Fibroblast of skin of left biceps (primary cell): ENCODE measurements around the gene MPC2.
"Not testable (repeated sequence)": the region's sequence is repeated elsewhere in the genome, so short reads cannot be mapped to it uniquely, and the experiment has no call there.

ENCODE experiments used
- DNase-seq, 2 experiments: peaks; one replicate each; pipeline ENCODE4 v3.0.0-alpha.2; 2013; ENCODE audit warnings: low read depth in 2 of 2

MPC2 gene

DNA sequence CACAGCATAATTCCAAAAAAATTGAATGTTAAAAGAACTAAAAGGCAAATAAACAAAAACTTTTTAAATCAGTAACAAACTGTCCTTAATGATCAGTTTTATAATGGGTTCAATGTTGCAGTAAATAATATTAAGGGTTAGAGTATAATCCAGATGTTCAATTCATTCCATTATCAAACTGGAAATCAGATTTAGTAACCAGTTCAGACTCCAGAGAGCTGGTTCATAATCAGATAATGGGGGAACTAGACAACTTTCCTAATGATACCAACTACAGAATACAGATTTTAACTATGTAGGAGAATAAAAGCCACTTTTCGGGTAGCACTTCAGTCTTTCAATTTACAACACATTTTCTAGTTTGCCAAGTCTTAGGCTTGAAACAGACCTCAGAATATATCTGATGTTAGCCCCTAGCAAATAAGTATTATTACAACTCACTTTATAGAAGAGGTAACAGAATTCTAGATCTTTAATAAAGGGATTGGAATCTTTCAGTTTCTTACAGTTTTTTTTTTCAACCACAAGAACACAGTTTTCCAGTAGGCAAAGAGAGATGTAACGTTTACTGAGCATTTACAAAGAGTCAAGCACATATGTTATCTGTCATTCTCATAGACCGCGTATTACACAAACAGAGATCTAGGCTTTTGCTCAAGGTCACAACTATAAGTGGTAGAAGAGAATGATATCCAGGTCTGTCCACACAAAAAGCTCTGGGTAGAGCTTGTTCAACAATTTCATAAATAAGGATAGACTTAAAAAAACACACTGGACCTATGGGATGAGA, 2.3 kb downstream of the MPC2 start:
- DNase-seq, result no peak

DNA sequence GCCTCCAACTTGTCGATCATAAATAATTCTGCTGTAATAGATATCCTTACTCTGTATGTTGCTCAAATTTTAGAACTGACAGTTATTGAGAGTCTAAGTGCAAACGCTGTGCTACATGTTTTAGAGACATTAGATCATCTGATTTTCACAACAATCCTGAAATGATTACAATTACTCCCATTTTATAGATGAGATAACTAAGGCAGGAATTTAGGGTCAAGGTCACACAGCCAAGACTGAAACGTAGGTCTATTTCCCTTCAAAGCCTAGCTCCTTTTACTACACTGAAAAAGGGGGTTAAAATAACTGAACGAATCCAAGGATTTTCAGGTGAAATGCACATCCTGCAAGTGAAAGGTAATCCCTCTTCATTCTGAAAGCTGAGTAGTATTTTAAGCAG, 3.1 kb downstream of the MPC2 start:
- no peak for DNase-seq

- no peak for DNase-seq
Measured at GRCh38 chr1:167929725-167930124, 7.1 kb downstream of the MPC2 start.

- DNase-seq, result not testable (repeated sequence)
Measured at GRCh38 chr1:167928919-167929318, 8.0 kb downstream of the MPC2 start.

DNA sequence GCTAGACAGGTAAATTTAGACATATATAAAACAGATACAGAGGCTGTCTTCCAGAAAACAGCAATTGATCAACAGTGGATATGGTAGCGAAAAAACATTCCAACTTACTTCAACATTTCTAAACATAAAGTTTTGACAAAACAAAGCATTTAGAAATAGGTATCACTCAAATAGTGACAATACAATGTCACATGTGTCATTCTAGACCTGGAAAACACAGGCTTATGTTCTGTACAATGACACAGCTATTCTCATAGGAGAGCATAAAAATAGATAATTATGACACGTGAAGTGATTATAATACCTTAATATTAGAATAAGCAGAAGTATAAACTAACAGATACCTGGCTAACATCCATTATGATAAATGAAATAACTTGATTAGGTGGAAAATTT, 8.4 kb downstream of the MPC2 start:
- no peak for DNase-seq

- no peak for DNase-seq
Measured at GRCh38 chr1:167927046-167927754, 9.7 kb downstream of the MPC2 start.

- DNase-seq, result no peak
Measured at GRCh38 chr1:167926486-167926997, 10.3 kb downstream of the MPC2 start.

DNA sequence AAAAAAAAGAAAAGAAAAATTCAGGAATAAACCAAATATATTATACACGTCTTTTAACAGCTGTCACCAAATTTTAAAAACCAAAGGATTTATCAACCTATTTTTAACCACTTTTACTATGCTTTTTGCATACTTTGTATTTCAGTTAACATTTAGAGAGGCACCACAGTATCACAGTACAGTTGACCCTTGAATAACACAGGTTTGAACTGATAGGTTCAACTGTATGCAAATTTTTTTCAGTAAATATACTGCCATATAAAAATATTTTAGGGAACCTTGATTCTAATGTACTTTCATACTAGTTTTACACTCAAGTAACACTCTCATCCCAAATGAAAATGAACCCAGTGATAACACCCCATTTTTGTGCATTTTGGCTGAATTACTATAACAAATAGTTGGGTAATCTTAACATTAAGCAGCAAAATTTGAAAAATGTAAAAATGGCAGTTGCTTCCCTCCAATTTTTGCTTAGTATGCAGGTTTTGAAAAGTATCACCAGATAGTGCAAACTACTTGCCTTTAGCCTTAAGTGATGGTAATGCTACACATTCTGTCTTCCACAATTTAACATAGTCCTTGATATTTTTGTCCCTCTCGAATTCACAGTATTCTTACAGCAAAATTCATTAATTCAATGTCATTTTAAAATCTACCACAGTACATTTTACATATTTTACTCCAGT, 12.2 kb downstream of the MPC2 start:
- no peak for DNase-seq

DNA sequence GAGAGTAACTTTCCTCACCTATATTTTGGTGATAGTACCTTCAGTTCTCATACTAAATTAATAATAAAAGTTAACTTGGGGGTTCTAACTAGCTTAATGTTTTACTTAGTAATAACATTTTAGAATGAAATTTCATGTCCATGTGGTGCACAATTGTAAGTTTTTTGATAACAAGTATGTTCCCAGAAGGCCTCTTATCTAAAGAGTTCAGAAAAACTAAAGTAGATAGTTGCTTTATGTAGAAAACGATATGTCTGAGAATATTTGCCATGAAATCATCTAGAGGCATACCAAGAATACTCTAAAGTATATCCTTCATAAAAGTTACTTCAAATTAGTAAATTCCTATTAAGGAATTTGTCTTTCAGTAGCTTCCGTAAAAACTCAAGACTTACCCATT, 12.8 kb downstream of the MPC2 start:
- DNase-seq, result no peak

- no peak for DNase-seq
Measured at GRCh38 chr1:167923324-167924056, 13.4 kb downstream of the MPC2 start.

GRCh38 chr1:167922611-167923074, 14.2 kb downstream of the MPC2 start:
- no peak for DNase-seq

DNA sequence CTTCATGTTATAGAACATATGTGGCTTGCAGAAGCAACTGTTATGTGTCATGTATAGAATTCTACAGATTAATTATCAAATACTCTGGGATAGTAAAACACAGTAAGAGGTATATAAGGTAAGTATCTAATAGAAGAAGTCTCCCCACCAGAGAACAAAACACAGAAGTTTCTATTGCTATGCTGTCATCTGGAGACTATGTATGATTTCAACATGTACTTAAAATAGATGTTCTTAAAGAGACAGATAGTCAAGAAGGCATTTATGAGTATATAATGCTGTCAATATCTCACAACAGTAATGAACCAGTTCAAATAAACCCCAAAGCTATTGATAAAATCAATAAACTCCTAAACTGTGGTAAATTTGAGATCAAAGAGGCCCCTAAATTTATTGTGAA, 14.8 kb downstream of the MPC2 start:
- no peak for DNase-seq

DNA sequence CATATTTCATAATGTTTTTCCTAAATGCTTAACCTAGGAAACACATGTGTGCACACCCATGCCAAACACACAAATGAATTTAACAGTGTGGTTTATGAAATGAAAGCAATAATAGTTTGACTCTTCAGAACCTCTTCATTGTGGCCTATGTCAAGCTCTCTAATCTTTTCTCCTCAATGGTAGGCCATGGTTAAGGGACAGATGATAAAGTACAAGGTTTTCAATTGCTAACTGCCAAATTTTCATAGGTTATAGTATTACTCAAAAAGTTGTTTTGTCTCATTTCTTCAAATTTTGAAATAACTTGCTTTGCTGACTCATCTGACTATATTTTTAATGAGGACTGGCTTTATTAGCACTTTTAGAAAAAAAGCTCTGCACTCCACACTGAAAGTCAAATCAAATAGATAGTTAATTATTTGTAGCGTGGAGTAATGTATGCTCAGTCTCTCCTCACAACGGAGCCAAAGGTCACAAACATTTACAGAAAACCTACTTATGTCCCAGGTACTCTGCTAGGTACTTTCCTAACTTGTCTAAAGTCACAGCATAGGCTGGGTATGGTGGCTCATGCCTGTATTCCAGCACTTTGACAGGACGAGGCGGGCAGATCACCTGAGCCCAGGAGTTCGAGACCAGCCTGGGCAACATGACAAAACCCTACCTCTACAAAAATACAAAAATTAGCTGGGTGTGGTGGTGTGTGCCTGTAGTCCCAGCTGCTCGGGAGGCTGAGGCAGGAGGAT, 19.9 kb downstream of the MPC2 start:
- DNase-seq, result no peak

DNA sequence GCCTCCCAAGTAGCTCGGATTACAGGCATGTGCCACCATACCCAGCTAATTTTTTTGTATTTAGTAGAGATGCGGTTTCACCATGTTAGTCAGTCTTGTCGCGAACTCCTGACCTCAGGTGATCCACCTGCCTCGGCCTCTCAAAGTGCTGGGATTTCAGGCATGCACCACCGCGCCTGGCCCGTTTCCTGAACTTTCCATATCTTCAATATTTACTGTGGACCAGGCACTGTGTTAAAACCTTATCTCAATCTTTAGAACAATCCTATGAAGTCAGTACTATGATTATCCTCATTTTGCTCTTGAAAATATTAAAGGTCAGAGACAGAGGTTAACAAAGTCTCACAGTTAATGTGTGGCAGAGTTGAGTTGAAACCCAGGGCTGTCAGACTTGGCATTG, 21.3 kb downstream of the MPC2 start:
- no peak for DNase-seq

DNA sequence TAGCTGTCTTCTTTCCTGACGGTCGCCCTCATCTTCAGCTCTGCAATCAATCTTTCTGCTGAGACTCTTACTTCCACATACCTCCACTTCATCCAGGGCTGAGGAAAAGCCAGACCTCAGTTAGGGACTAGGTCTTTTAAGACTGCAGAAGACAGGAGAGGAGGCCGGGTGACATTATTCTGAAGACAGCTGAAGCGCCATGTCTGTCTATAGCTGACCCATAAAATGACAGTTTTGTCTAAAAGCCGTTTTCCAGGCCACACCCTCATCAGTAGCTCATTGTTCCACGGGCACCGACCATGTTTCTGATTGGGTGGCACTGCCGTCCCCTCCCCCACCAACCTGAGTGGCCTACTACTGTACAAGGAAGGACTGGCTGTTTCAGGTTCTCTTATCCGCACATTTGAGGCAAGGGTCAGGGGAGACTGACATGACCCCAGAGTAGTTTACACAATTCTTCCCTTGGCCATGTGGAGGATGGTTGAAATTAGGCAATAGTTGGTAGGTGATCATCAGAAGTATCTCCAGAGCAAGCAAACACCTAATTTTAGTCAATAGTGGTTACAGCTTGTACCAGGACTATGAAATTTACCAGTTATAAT, 22.9 kb downstream of the MPC2 start, which contains the start of gene ADCY10:
Gene ADCY10, minus strand, starts transcription at position 240 of the 602 bp plus-strand sequence. CDS start 8,994 bp downstream, outside the sequence.
- DNase-seq, result no peak

- no peak for DNase-seq
Measured at GRCh38 chr1:167912294-167912693, 24.6 kb downstream of the MPC2 start.

GRCh38 chr1:167911413-167911812, 25.5 kb downstream of the MPC2 start:
- no peak for DNase-seq

- no peak for DNase-seq
Measured at GRCh38 chr1:167910530-167910929, 26.3 kb downstream of the MPC2 start.

- DNase-seq, result no peak
Measured at GRCh38 chr1:167909691-167910180, 27.1 kb downstream of the MPC2 start.

DNA sequence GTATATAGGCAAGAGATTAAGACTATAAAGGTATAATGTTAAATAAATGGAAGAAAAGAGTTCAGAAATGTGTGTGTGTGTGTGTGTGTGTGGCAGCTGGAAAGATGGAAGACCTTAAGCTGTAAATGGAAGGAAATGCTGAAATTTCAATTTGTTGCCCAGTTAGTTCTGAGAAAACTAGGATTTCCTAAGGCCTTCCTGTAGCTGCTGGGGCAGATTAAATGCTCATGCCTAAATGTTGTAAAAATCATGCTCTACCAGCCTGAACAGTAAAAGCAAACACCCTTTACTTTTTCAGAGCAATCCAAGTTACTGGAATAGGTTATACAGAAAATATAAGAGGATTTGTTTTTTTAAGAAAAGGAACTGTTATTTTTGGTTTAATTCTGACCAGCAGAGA, 31.2 kb downstream of the MPC2 start:
- DNase-seq, result no peak
